ENCODE data around the gene TMEM269.

- TF ChIP-seq CTCF (tag by site-specific recombination; IDR thresholded peaks at IDR 0.05) = no peak
- TF ChIP-seq ZNF121 (tag by site-specific recombination; IDR thresholded peaks at IDR 0.05) = no peak
- TF ChIP-seq ZBTB1 (tag by site-specific recombination; IDR thresholded peaks at IDR 0.05) = no peak
- no peak for TF ChIP-seq HIC1 (tag by site-specific recombination; IDR thresholded peaks at IDR 0.05)
- TF ChIP-seq ZBTB7A (tag by site-specific recombination; IDR thresholded peaks at IDR 0.05; ENCODE audit: low read depth) = no peak
- TF ChIP-seq RBAK (tag by site-specific recombination; IDR thresholded peaks at IDR 0.05) = no peak
- no peak for TF ChIP-seq ZNF398 (tag by site-specific recombination; IDR thresholded peaks at IDR 0.05)
- no peak for TF ChIP-seq ZFP41 (tag by site-specific recombination; IDR thresholded peaks at IDR 0.05; ENCODE audit: borderline replicate concordance)
- no peak for TF ChIP-seq ZBTB44 (tag by site-specific recombination; IDR thresholded peaks at IDR 0.05)
- no peak for TF ChIP-seq ZNF133 (tag by site-specific recombination; IDR thresholded peaks at IDR 0.05)
- TF ChIP-seq ZNF148 (tag by site-specific recombination; IDR thresholded peaks at IDR 0.05; ENCODE audit: borderline replicate concordance) = no peak
- TF ChIP-seq REST (tag by site-specific recombination; IDR thresholded peaks at IDR 0.05) = no peak
- TF ChIP-seq YY1 (tag by site-specific recombination; IDR thresholded peaks at IDR 0.05) = no peak
- no peak for TF ChIP-seq ZNF561 (tag by site-specific recombination; IDR thresholded peaks at IDR 0.05; ENCODE audit: borderline replicate concordance)
These were observed 46.5 kb downstream of the TMEM269 start for GRCh38 chr1:42831273-42831672.
